H1 (cell line): Measurements from ENCODE around the gene OR8B2. TPM values are rescaled to one million over a fixed set of nuclear protein-coding genes. Genes with fewer than 3 reads are reported as not detected.

Source experiments
- CTCF ChIA-PET: fragments of 300-600 bp; sonication (Branson Sonifier 250); formaldehyde crosslinking; loops from one replicate; lab custom pipeline; 2021; ENCODE audit not compliant: partially characterized antibody; lab: Charles Lee
- POLR2A ChIA-PET: fragments of 300-600 bp; sonication (Branson Sonifier 250); formaldehyde crosslinking; loops from one replicate; lab custom pipeline; 2021; ENCODE audit warnings: inconsistent platforms; ENCODE audit not compliant: partially characterized antibody; lab: Charles Lee
- DNase-seq, 2 experiments: peaks; one replicate each; pipeline versions ENCODE4 v3.0.0 to v3.0.0-alpha.2; 2010 to 2022; ENCODE audit warnings: low spot score in 2 of 2, low read depth in 1 of 2, mixed read lengths in 1 of 2
- FAIRE-seq: peaks from 2 replicates; lab custom pipeline; 2011; peaks lifted over from hg19 to GRCh38; lab: Jason Lieb, UNC
- H2AFZ ChIP-seq: 2 replicates; pipeline ENCODE4 v1.8.1; 2012; ENCODE audit warnings: low read length, inconsistent platforms
- H2AK5ac ChIP-seq: 2 replicates; pipeline ENCODE4 v1.6.1; 2013; ENCODE audit warnings: low read depth, low read length
- H2BK120ac ChIP-seq: replicated peaks from 2 replicates; pipeline ENCODE3; 2013; ENCODE audit warnings: low read depth, low read length, inconsistent platforms
- H2BK12ac ChIP-seq: 2 replicates; pipeline ENCODE4 v1.6.1; 2013; ENCODE audit warnings: low read depth, low read length
- H2BK15ac ChIP-seq: 2 replicates; pipeline ENCODE4 v1.6.1; 2013; ENCODE audit warnings: low read length
- H2BK20ac ChIP-seq: 2 replicates; pipeline ENCODE4 v1.6.1; 2013; ENCODE audit warnings: low read length
- H2BK5ac ChIP-seq: 2 replicates; pipeline ENCODE4 v1.6.1; 2013; ENCODE audit warnings: low read depth, low read length
- H3K14ac ChIP-seq: 2 replicates; pipeline ENCODE4 v1.6.1; 2013; ENCODE audit warnings: inconsistent platforms; ENCODE audit not compliant: insufficient read length
- H3K18ac ChIP-seq: 2 replicates; pipeline ENCODE4 v1.6.1; 2013; ENCODE audit warnings: low read length; ENCODE audit errors: extremely low read depth
- H3K23ac ChIP-seq: 2 replicates; pipeline ENCODE4 v1.6.1; 2013; ENCODE audit warnings: inconsistent platforms; ENCODE audit not compliant: insufficient read length
- H3K23me2 ChIP-seq: 2 replicates; pipeline ENCODE4 v1.6.1; 2013; ENCODE audit warnings: low read depth, low read length
- H3K27ac ChIP-seq: 2 replicates; pipeline ENCODE4 v1.6.1; 2011; ENCODE audit warnings: low read depth, low read length, inconsistent platforms
- H3K27me3 ChIP-seq, 4 experiments: replicated peaks in 1 of 4; 1 replicate in 1 of 4; 2 replicates in 3 of 4; pipeline versions ENCODE4 v1.6.1 to v1.8.1; 2011 to 2013; ENCODE audit warnings: low read length in 3 of 4, mild to moderate bottlenecking in 3 of 4, inconsistent platforms in 2 of 4, mixed read lengths in 2 of 4, moderate library complexity in 1 of 4; ENCODE audit not compliant: control insufficient read depth in 3 of 4, insufficient read depth in 3 of 4; ENCODE audit errors: extremely low read depth in 1 of 4
- H3K36me3 ChIP-seq, 4 experiments: 2 replicates each; pipeline versions ENCODE4 v1.6.1 to v1.8.1; 2011 to 2013; ENCODE audit warnings: mild to moderate bottlenecking in 4 of 4, low read length in 3 of 4, moderate library complexity in 2 of 4, control low read depth in 1 of 4, inconsistent platforms in 1 of 4; ENCODE audit not compliant: insufficient read depth in 4 of 4, control insufficient read depth in 2 of 4
- H3K4ac ChIP-seq: replicated peaks from 2 replicates; pipeline ENCODE3; 2013; ENCODE audit warnings: low read length, low read depth, mixed read lengths, inconsistent platforms; ENCODE audit not compliant: insufficient read length
- H3K4me1 ChIP-seq, 4 experiments: replicated peaks in 1 of 4; 1 replicate in 1 of 4; 2 replicates in 3 of 4; pipeline versions ENCODE4 v1.6.1 to v1.8.1; 2011 to 2013; ENCODE audit warnings: low read length in 3 of 4, inconsistent platforms in 2 of 4, mixed read lengths in 1 of 4; ENCODE audit not compliant: insufficient read depth in 4 of 4, control insufficient read depth in 3 of 4
- H3K4me2 ChIP-seq, 2 experiments: 2 replicates each; pipeline versions ENCODE4 v1.6.1 to v1.8.1; 2011 to 2013; ENCODE audit warnings: low read depth in 2 of 2, low read length in 2 of 2, control low read depth in 1 of 2, inconsistent platforms in 1 of 2, mild to moderate bottlenecking in 1 of 2; ENCODE audit not compliant: insufficient read depth in 1 of 2
- H3K4me3 ChIP-seq, 4 experiments: fragments of 200-600, 300-600 bp in 1 of 4; sonication (generic), shearing (Covaris generic), sonication (Bioruptor Twin) in 1 of 4; 2 replicates each; pipeline versions ENCODE4 v1.5.1 to v1.8.1; 2011 to 2016; ENCODE audit warnings: low read length in 4 of 4, low read depth in 3 of 4, control low read depth in 2 of 4, inconsistent platforms in 2 of 4, mild to moderate bottlenecking in 2 of 4, mixed read lengths in 1 of 4, moderate library complexity in 1 of 4; ENCODE audit not compliant: insufficient read depth in 2 of 4; ENCODE audit errors: extremely low read depth in 1 of 4
- H3K56ac ChIP-seq: replicated peaks from 2 replicates; pipeline ENCODE3; 2013; ENCODE audit warnings: low read depth, mild to moderate bottlenecking, mixed read lengths, low read length, inconsistent platforms; ENCODE audit not compliant: insufficient read length
- H3K79me1 ChIP-seq: 2 replicates; pipeline ENCODE4 v1.6.1; 2013; ENCODE audit warnings: low read depth, low read length, control low read depth
- H3K79me2 ChIP-seq, 2 experiments: 2 replicates each; pipeline versions ENCODE4 v1.6.1 to v1.8.1; 2012 to 2013; ENCODE audit warnings: low read length in 2 of 2, mild to moderate bottlenecking in 2 of 2, inconsistent platforms in 1 of 2; ENCODE audit not compliant: insufficient read depth in 2 of 2, control insufficient read depth in 1 of 2
- H3K9ac ChIP-seq, 4 experiments: replicated peaks in 1 of 4; 1 replicate in 1 of 4; 2 replicates in 3 of 4; pipeline versions ENCODE4 v1.6.1 to v1.8.1; 2011 to 2013; ENCODE audit warnings: low read depth in 3 of 4, low read length in 3 of 4, control low read depth in 2 of 4, mild to moderate bottlenecking in 2 of 4, moderate library complexity in 2 of 4, inconsistent platforms in 1 of 4; ENCODE audit errors: extremely low read depth in 1 of 4
- H3K9me3 ChIP-seq, 2 experiments: 2 replicates each; pipeline versions ENCODE4 v1.6.1 to v1.8.1; 2012 to 2013; ENCODE audit warnings: mild to moderate bottlenecking in 2 of 2, moderate library complexity in 2 of 2, control low read depth in 1 of 2, inconsistent platforms in 1 of 2, low read depth in 1 of 2, low read length in 1 of 2, mixed read lengths in 1 of 2; ENCODE audit not compliant: insufficient read depth in 2 of 2
- H4K20me1 ChIP-seq, 2 experiments: replicated peaks in 1 of 2; 2 replicates each; pipeline versions ENCODE3 to v1.8.1; 2011 to 2013; ENCODE audit warnings: inconsistent platforms in 2 of 2, low read length in 2 of 2, mild to moderate bottlenecking in 1 of 2; ENCODE audit not compliant: insufficient read depth in 2 of 2, control insufficient read depth in 1 of 2
- H4K5ac ChIP-seq: 2 replicates; pipeline ENCODE4 v1.6.1; 2013; ENCODE audit warnings: low read length, low read depth, mixed read lengths, inconsistent platforms; ENCODE audit not compliant: insufficient read length
- H4K8ac ChIP-seq: 2 replicates; pipeline ENCODE4 v1.8.0; 2013; ENCODE audit warnings: mild to moderate bottlenecking, moderate library complexity, low read length, inconsistent platforms; ENCODE audit not compliant: insufficient read depth; ENCODE audit errors: extremely low read depth
- H4K91ac ChIP-seq: replicated peaks from 2 replicates; pipeline ENCODE3; 2013; ENCODE audit warnings: low read length, mixed read lengths, inconsistent platforms; ENCODE audit not compliant: insufficient read length
- BRCA1 ChIP-seq: IDR thresholded peaks from 2 replicates; pipeline ENCODE4 v1.6.1; 2012; ENCODE audit warnings: low read depth, low read length, improper control_type of control experiment
- E2F6 ChIP-seq: IDR thresholded peaks from 2 replicates; pipeline ENCODE4 v1.6.1; 2012; ENCODE audit warnings: inconsistent platforms
- GTF2F1 ChIP-seq: IDR thresholded peaks from 2 replicates; pipeline ENCODE4 v1.6.1; 2012; ENCODE audit warnings: low read depth, low read length, improper control_type of control experiment, borderline replicate concordance
- HDAC2 ChIP-seq, 2 experiments: fragments of 300-600 bp in 1 of 2; sonication (generic) in 1 of 2; IDR thresholded peaks; 2 replicates each; pipeline ENCODE4 v1.6.1; 2011 to 2012; ENCODE audit warnings: low read depth in 2 of 2, low read length in 2 of 2, mild to moderate bottlenecking in 2 of 2, moderate library complexity in 2 of 2, borderline replicate concordance in 1 of 2, inconsistent platforms in 1 of 2
- PHF8 ChIP-seq: fragments of 200-600 bp; sonication (generic); conservative IDR thresholded peaks from 2 replicates; pipeline ENCODE4 v1.7.1; 2012; ENCODE audit warnings: low read depth, mild to moderate bottlenecking, inconsistent platforms, low read length, moderate library complexity
- SP1 ChIP-seq: IDR thresholded peaks from 2 replicates; pipeline ENCODE4 v1.6.1; 2011; ENCODE audit warnings: low read depth, low read length
- TBP ChIP-seq: IDR thresholded peaks from 2 replicates; pipeline ENCODE4 v1.6.1; 2011; ENCODE audit warnings: low read depth, low read length, improper control_type of control experiment
- TEAD4 ChIP-seq: IDR thresholded peaks from 2 replicates; pipeline ENCODE4 v1.6.1; 2012; ENCODE audit warnings: low read depth, low read length, inconsistent platforms, mixed read lengths
- YY1 ChIP-seq: IDR thresholded peaks from 2 replicates; pipeline ENCODE4 v1.6.1; 2011; ENCODE audit warnings: low read depth, mild to moderate bottlenecking, low read length
- WGBS, 2 experiments: shearing (Covaris generic) in 1 of 2; methylation state at CpG; one replicate each; pipeline versions ENCODE4 v1.1.6 to v1.1.7; 2013 to 2015; ENCODE audit warnings: low lambda C conversion rate in 2 of 2, mixed read lengths in 2 of 2, inconsistent platforms in 1 of 2, low coverage in 1 of 2, missing lambda C conversion rate in 1 of 2; ENCODE audit not compliant: insufficient replicate concordance in 2 of 2, insufficient coverage in 1 of 2, insufficient read length in 1 of 2; ENCODE audit errors: extremely low coverage in 1 of 2, missing lambda C conversion rate in 1 of 2; 5-methylcytosine and 5-hydroxymethylcytosine counted together
- polyA plus RNA-seq, 7 experiments: library from polyadenylated mRNA; depleted of rRNA in 3 of 7; stranded (reverse) in 5 of 7; unstranded in 2 of 7; fragments of >200 nt in 5 of 7; fragments of 200-250 nt in 2 of 7; gene quantifications; 1 replicate in 5 of 7; 2 replicates in 1 of 7; 4 replicates in 1 of 7; pipeline versions ENCODE4 v1.2.1 to v1.2.3, GENCODE V29; 2011 to 2013; ENCODE audit warnings: missing spikeins in 2 of 7, mixed read lengths in 2 of 7
- total RNA-seq: library from RNA; stranded (reverse); fragmentation: NEBNext Ultra II Directional; extraction: Animal tissue kit (Norgen Biotek cat#: 25700); gene quantifications from 2 replicates; pipeline ENCODE4 v1.2.1, GENCODE V29; 2021
- TF ChIP-seq, protein P1 (sequence below): IDR thresholded peaks from 2 replicates; pipeline ENCODE4 v1.6.1; 2011; ENCODE audit warnings: low read depth, mild to moderate bottlenecking, low read length; ENCODE audit not compliant: insufficient read depth

Gene OR8B2
- total and polyA plus RNA-seq, 2 of the 8 experiments (the other 6 are each of a cell fraction or from before 2014, with no cell fraction given), result not detected

DNA sequence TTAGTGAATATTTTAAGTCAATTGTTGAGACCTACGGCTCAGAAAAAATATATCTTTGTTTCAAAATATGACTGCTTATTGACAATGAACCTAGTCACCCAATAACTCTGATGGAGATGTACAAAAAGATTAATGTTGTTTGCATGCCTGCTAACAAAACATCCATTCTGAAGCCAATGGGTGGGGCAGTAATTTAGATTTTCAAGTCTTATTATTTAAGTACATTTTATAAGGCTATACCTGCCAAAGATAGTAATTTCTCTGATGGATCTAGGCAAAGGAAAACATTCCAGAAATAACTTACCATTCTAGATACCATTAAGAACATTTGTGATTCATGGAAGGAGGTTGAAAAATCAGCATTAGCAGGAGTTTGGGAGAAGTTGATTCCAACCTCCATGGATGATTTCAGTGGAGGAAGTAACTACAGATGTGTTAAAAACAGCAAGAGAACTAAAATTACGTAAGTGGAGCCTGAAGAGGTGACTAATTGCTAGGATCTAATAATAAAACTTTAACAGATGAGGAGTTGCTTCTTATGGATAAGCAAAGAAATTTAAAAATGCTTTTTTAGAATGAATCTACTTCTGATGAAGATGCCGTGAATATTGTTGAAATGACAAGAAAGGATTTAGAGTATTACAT, 37.9 kb downstream of the OR8B2 start:
- no peak overlapping the region for H4K91ac ChIP-seq
- H3K27ac ChIP-seq, result no peak overlapping the region
- no peaks in the 10 kb centered on the region for H4K20me1 ChIP-seq
- ChIA-PET POLR2A (no interaction called here), CTCF (no interaction called here)
- H3K18ac ChIP-seq, result no peak overlapping the region
- 60% methylated on average over 3 of the region's 3 CpGs; no CpG with 5 or more reads in 1 of the 2 experiments for WGBS, 2 experiments
- H3K9me3 ChIP-seq, result no peaks in the 10 kb centered on the region
- no peaks in the 10 kb centered on the region for H3K27me3 ChIP-seq
- no peak overlapping the region for H3K14ac ChIP-seq
- no peak overlapping the region for H2BK20ac ChIP-seq
- no peak for DNase-seq
- H2AK5ac ChIP-seq, result no peak overlapping the region
- no peaks in the 10 kb centered on the region for H3K4me1 ChIP-seq
- H4K8ac ChIP-seq, result no peak overlapping the region
- no peak overlapping the region for H3K4ac ChIP-seq
- no peak overlapping the region for H4K5ac ChIP-seq
- H2BK120ac ChIP-seq, result no peak overlapping the region
- no peak overlapping the region for H2BK5ac ChIP-seq
- H2BK12ac ChIP-seq, result no peak overlapping the region
- no peaks in the 10 kb centered on the region for H3K23me2 ChIP-seq
- TF ChIP-seq YY1 (no peak), GTF2F1 (no peak), BRCA1 (no peak), E2F6 (no peak), HDAC2 (IDR thresholded peaks at IDR 0.05; ENCODE audit: borderline replicate concordance in 1 of 2, low read depth in 2 of 2, low read length in 2 of 2) (no peak), SP1 (no peak), TBP (no peak), PHF8 (no peak), TEAD4 (no peak)
- TF ChIP-seq, protein P1, sequence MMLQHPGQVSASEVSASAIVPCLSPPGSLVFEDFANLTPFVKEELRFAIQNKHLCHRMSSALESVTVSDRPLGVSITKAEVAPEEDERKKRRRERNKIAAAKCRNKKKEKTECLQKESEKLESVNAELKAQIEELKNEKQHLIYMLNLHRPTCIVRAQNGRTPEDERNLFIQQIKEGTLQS, result no peak
- H2BK15ac ChIP-seq, result no peak overlapping the region
- no peak overlapping the region for H3K9ac ChIP-seq
- H3K4me2 ChIP-seq, result no peak overlapping the region
- no peak overlapping the region for H2AFZ ChIP-seq
- no peak overlapping the region for H3K4me3 ChIP-seq
- H3K79me2 ChIP-seq, result no peaks in the 10 kb centered on the region
- H3K23ac ChIP-seq, result no peak overlapping the region
- no peak for FAIRE-seq
- no peak overlapping the region for H3K56ac ChIP-seq
- H3K36me3 ChIP-seq, result no peaks in the 10 kb centered on the region
- H3K79me1 ChIP-seq, result no peaks in the 10 kb centered on the region
